Colon (tissue), 2 donors: ENCODE results near the gene XXYLT1.
"Not testable (repeated sequence)": the region's sequence is repeated elsewhere in the genome, so short reads cannot be mapped to it uniquely, and the experiment has no call there.

Experiments used
- FAIRE-seq: peaks from 2 replicates; lab custom pipeline; 2012; peaks lifted over from hg19 to GRCh38; lab: Jason Lieb, UNC
- donor health status: control.
- donor health status: control.

The XXYLT1 gene

DNA sequence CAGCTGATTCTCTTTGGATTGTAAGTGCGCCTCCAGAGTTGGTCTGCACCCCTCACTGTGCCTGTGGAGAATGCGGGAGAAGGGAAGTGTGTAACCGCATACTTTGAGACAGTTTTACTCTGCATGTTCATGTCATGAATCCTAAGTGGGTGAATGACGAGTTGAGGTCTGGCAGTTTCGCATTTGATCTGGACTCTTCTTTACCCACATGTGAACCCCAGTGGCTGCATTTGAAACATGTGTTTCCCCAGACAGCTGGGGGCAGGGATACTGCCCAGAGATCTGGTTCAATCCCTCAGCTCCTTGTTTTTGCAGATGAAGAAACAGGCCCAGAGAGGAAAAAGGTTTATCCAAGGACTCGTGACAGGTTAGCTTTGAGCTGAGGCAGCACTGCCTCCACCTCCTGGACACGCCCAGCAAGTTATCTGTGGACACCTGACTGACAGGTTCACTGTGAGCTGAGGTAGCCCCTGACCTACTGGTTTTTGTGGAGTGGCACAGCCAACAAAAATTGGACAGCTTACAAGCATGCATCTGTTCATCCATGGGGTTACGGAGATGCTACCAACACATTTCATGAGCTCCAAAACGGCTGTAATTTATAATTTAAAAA, 207.3 kb downstream of the XXYLT1 start:
- FAIRE-seq = no peak

DNA sequence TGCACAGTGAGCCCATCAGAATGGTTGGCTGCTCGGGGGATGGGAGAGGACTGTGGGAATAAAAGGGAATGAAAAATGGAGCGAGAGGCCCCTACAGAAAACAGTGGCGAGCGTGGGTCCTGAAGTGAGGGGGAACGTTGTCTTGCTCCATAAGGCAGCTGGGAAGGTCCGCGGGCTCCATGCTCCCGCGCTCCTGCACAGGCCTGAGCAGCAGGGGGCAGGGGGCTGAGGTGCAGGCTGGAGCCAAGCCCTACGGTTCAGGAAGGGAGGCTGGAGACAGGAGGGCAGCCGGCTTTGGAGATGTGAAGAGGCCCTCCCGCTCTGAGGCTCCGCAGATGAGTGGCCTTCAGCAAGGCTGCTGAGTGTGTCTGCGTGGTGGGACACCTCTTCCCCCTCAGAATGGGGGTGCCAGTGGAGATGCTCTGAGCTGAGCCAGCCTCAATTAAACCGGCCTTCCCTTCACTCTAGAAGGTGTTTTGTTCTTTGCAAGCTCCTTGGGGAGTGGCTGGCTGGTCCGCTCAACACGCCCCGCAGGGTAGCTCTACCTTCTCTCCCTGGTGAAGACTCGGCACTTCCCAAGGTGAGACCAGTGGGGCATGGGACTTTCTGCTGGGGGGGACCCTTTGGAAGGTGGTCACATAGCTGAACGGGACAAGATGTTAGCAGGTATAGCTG, 208.0 kb downstream of the XXYLT1 start:
- FAIRE-seq = no peak

DNA sequence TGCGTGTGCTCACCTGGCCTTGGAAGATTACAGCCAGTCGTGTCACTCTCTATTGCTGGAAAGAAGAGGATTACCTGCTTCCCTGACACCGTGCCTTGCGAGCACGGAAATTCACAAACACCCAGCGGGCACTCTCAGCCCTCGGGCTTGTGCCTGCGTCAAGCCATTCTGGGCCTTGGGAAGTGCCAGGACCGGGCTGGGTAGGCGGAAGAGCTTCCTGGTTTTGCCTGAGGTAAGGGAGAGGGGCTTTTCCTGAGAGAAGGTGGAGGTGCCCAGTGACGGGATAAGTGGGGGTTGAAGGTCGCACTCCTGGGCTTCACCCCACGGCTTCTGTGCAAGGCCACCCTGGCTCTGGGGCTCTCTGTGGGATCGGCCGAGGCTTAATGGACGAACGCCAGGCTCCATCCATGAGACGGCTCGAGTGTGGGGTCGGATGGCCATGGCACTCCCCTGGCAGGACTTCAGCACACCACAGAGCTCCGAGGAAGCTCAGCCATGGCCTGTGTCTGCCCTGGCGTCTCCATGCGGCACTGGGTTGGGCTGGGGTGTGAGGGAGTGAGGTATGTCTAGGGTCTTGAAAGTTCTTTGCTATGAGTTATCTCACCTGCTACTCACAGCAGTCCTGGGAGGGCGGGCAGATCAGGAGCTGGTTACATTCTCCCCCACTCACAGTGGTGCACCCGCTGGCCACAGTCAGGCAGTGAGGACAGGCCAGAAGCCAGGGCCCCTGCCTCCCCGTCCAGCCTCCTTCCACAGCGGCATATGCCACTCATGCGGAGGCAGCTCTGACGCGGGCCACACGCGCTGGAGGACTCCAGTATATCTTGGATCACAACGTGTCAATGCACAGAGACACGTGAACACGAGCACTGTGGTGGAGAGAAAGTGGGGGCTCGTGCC, 209.0 kb downstream of the XXYLT1 start:
- no peak for FAIRE-seq

DNA sequence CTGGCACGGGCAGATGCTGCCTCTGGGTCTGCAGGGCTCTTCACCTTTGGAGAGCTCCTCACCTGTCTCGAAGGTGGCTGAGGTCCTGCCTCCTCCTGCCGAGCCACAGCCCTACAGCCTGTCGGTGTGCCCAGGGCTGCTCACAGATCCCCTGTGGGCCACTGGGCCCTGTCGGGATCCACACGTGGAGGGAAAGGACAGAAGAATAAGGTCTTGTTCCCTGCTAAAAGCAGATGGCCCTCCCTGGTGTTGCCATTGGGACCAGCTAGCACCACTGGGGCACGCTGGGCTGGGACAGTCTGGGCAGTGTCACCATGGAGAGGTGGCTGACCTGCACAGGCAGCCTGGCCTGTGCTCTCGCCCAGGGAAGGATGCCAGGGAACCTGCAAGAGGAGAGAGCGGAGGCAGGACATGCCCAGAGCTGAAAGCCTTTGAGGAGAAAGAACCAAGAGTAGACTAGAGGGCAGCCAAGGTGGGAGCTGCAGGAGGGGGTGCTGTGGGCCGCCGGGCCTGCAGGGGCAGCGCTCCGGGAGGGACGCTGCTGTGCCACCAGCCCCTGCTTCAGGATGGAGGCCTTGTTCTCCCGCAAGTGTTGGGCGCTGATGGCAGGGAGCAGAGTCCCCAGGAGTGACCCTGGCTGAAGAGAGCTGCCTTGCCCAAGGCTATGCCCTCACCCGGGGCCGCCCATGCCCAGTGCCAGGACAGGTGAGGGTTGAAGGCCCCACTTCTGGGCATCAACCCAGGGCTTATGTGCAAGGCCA, 210.2 kb downstream of the XXYLT1 start:
- FAIRE-seq = no peak

DNA sequence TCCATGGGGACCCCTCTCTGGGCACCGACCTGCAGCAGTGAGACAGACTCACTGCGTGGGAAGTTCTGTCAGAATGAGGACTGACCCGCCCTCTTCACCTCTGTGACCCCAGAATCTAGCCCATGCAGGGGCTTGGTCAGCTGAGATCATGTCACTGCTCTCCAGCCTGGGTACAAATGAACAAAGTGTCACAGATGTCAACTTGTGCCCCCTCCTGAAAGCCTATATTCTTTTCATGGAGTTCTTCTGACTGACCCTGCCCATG, 210.8 kb downstream of the XXYLT1 start:
- FAIRE-seq = no peak

DNA sequence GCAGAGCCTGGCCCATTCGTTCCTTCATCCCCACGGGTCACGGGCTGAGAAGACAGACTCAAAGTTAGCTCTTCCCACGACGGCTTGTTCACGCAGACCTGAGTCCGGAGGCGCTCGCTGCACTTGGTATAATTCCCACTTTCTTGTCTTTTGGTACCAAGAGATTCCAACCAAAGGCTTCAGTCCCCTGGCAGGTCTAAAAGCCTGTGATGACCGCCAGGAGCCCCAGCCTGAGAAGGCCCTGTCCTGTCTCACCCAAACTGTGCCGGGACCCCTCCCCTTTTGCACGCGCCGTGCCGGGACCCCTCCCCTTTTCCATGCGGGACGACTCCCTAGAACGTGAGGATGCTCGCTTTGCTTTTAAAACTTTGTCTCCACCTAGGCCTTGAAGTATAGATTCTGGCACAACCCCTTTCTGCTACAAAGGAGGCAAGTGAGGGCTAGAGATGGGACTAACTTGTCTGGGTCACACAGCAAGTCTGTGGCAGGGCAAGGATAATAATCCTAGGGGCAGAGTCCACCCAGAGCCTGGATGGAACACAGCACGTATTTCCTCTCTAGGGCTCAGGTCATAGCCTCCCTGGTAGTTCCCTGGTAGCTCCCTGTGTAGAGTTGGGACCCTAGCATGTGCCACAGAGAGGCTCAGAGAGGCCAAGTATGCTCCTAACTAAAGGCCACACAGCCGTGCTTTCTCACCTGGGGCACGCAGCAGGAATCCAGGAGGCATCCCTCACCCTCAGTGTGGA, 211.3 kb downstream of the XXYLT1 start:
- FAIRE-seq = no peak

DNA sequence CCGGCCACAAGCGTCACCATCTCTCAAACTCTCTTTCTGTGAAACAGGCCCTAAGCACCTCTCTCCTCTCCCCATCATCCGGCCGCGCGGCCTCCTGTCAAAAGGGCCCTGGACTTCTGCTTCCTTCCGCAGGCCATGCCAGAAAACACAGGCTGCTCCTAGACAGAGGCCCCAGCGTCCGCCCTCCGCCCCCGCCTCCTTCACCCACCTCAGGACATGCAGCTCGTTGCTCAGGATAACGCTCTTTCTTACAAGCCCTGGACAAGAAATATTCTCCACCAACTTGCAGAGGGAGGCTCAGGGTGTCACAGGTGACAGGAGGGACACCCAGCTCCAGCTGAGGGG, 212.0 kb downstream of the XXYLT1 start:
- no peak for FAIRE-seq

DNA sequence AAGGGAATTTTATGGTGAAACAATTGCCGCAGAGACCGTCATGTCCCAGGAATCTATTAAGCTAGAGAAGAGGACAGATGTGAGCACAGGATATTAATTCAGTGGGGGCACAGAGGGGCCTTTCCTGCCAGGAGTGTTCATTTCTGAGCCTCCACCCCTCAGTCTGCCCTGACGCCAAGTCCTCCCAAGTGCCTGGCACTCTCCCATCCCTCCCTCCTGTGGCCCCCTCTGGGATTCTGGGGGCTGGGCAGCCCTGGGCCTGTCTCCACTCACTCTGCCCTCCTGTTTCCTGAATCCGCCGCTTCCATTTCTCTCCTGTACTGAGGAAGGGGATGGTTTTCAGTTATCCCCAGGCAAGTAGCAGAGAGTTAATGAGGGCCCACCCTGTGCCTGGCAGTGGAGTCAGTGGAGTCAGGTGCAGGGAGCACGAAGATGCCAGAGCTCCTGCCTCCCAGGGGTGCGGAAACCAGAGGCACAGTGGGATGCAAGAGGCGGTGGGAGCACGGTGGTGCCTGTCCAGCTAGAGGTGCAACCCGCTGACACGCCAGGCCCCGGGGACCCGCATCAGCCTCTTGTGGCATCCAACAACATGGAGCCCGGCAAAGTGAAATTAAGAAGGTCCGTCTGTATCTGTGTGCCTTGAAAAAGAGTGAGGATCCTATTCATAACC, 212.5 kb downstream of the XXYLT1 start:
- FAIRE-seq = no peak

DNA sequence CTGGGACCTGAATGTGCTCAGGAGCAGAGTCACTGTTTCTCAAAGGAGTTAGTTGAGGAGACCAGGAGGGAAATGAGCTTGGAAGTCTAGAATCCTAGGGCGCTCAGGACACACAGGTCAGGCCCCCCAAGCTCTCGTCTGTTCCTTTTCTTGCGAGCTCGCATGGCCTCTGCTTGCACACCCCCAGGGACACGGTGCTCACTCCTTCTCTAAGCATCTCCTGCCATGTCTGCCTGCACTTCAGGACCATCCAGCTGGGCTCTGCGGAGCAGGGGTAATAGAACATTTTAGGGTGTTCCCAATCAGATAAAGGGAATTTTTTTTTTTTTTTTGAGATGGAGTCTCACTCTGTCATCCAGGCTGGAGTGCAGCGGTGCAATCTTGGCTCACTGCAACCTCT, 213.2 kb downstream of the XXYLT1 start:
- no peak for FAIRE-seq

DNA sequence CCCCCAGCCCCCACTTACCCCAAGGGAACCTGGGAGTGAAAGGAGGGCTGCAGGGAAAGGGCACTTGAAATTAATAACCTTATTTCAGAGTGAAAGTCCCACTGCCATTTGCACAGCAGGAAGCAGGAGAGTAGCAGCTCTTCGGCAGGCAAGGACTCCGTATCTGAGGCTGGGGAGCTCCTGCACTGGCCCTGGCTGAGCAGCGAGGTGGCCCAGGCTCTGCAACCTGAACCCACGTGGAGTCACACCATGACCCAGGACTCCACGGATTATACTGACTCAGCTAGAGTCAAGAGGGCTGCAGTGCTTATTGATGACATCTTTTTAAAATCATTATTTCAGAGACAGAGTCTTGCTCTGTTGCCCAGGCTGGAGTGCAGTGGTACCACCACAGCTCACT, 214.5 kb downstream of the XXYLT1 start:
- FAIRE-seq = no peak

DNA sequence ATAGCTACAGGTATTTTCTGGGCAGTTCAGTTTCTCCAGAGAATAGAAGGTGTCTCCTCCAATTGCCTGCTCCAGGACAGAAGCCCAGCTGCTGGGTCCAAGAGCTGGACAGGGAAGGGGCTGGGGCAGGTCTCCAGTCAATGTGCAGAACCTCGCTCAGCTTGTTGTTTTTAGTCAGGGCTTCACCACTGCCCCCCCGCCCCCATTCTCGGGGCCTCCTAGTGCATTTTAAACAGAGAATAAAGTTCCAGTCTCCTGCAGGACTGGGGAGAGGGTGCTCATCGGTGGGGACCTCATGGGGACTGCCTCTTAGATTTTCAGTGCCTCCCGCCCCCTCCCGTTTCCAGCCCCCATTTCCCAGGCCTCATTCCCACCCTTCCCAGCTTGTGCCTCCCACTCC, 216.6 kb downstream of the XXYLT1 start:
- no peak for FAIRE-seq

DNA sequence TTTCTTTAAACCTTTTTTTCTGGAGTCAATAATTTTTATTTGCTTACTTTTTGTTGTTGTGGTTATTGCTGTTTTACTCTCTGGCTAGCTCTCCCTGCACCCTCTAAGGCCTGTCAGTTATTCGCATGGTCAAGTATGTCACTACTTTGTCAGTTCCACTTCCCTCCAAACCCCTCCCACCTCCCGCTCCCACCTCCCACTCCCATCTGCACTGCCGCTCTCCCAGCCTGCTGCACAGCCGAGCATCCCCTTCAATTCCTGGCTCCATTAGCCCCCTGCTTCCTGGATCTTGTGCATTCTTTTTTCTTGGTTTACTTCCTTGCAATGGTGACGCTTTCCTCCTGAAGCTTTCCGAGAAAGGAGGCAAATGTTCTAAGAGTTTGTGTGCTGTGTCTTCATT, 218.0 kb downstream of the XXYLT1 start:
- FAIRE-seq = no peak

DNA sequence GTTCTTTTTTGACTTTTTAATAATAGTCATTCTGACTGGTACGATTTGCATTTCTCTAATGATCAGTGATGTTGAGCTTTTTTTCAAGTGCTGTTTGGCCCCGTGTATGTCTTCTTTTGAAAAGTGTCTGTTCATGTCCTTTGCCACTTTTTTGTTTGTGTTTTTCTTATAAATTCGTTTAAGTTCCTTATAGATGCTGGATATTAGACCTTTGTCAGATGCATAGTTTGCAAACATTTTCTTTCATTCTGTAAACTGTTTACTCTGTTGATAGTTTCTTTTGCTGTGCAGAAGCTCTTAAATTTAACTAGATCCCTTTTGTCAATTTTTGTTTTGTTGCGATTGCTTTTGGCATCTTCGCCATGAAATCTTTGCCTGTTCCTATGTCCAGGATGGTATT, 220.7 kb downstream of the XXYLT1 start:
- not testable (repeated sequence) for FAIRE-seq

DNA sequence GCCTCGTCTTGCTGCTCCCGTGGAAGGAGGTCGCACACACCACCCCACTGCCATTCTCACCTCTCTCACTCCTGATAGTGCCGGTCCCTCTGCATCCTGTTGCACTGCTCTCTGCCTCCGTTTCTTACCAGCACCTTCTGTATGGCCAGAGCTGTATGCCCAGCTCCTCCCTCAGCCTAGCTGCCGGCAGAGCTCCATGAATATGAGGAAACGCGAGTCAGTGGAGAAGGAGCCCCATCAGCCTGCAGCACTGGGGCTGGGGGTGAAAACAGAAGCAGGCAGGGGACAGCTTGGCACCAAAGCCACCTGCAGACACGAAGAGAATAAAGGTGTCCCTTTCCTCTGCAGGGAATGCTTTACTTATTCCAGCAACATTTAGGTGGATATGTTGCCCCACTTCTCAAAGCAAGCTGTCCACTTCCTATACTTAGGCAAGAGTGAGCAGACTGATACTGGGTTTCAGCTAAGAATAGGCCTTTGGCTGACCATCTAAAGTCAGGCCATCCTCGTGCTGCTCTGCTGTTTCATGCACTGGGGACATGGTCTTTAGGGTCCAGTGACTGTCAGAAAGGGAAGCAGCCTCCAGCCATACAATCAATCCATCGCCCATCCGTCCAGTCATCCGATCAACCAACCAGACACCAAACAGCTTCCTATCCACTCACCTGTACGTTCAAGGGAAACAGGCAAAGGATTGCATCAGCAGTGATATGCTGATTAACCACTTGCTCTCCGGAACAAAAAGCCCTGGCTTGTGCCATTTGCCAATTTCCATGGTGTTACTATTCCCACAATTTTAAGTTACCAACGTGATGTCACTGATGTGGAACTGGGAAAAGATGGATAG, 222.7 kb downstream of the XXYLT1 start:
- no peak for FAIRE-seq

DNA sequence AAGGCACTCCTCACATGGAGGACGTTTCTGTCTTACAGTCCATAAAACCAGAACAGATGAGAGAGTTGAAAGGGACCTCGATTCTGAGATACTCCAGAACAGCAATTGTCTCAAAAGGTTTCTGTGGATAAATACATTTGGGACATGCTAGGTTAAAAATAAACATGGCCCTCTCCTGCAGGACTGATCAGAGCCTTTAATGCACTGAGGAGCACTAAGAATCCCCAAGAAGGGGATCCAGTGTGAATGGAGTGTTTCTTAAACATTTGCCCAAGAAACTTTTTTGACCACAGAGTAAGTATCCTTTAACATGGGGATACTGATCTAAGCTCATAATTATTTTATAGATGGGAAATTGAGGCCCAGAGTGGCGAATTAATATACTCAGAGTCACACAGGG, 223.4 kb downstream of the XXYLT1 start:
- FAIRE-seq = no peak

DNA sequence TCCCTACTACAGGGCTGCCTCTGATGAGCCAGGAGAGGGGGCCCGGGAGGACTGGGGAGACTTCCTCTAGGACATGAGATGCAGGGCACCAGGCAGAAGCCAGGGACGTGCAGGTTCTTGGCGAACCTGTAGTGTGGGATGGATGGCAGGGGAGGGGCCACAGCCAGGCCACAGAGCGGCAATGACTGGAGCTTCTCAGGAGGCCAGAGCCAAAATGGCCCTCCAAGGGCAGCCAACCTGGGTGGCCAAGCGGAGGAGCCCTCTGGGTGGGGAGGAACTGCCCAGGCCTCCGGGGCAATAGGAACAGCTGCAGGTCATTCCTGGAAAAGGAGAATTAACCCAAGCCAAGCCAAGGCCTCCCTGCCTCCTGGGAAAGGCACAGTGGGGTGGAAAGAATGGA, 224.5 kb downstream of the XXYLT1 start:
- FAIRE-seq = no peak

DNA sequence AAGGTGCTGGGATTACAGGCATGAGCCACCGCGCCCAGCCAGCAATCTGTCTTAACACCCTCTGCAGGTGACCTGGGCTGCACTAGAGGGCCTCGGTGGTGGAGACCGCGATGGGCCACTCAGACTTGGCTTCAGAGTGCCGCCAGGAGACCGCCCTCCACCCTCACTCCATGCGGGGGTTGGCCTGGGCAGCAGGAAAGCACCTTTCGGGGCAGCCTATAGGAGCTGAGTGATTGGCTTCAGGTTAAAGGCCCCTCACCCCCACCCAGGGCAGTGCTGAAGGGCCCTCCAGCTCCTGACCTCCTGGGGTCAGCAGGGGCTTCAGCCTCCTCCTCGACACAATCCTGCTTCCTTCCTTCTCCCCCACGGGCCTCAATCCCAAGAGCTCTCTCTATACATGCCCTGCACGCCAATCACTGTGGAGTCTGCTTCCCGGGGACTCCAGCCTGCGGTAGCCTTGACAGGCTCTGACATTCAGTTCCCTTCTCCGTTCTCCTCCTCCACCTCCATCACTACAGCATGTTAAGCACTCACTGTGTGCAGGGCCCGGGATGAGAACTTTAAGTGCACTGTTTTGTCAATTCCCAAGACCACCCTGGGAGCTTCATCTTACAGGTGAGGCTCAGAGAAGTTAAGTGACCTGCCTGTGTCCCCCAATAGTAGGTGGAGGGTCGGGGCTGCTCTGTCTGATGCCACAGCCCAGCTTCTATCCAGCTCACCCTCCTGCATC, 225.3 kb downstream of the XXYLT1 start:
- no peak for FAIRE-seq

DNA sequence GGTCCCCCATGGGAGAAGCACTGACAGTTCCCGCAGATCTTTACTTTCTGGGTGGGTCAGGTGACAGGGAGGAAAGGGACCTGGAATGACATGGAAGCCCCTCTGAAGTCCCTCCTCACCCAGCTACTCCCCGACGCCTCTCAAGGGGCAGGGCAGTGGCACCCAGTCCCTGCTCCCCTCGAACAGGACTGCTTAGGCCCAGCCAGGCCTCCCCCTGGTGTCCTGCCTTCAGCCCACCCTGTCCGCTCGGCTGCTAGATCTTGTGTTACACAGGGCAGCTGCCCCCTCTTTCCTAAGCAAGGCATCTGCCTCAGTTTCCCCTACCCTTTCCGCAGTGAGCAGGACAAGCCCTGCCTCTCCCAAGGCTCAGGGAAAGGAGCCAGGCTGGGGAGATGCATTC, 226.5 kb downstream of the XXYLT1 start:
- FAIRE-seq = no peak

DNA sequence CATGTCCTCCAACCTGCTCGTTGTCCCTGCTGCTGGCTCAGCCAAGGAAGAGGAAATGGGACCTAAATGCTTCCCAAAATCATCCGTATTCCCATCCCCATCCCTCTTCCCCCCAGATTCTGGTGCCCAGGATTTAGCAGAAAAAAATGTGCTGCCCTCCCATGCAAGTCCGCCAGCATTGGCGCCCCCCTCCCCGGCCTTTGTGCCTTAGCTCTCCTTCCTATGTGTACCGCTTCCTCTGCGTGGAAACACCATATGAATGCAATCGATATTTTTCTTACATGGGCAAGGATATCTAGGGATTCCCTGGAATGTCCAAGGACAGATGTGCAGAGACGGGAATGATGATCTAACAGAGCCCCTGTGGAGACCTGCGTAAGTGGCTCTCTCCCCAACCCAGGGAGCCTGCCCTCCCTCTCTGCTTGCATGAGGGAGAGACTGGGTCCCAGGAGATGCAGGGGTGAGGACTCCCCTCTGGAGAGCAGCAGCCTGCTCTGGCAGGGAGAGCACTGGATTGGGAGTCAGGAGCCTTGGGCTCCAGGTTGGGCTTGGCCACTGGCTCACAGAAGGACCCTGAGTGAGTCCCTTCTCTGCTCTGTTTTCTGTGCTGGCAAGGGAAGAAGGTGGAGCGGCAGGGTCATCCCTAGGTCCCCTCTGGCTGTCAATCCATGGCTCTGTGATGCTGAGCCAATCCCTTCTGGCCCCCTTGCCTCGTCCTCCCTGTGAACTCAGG, 227.2 kb downstream of the XXYLT1 start:
- no peak for FAIRE-seq
